Heart left ventricle (tissue), 13 donors: ENCODE measurements around the gene DOCK2.

Source experiments
- POLR2A ChIP-seq, 2 donors: fragments of 450-650 bp; IDR thresholded peaks; one replicate each; pipeline ENCODE4 v1.6.1; 2017; ENCODE audit warnings: antibody characterized with exemption in 2 of 2, mild to moderate bottlenecking in 2 of 2, moderate library complexity in 2 of 2
- TF ChIP-seq, protein P1 (sequence below), 12 donors: fragments of 200-600 bp; sonication (generic) in 4 of 12; IDR thresholded peaks; one replicate each; pipeline versions ENCODE4 v1.5.0 to v1.8.0; 2018 to 2022; ENCODE audit warnings: antibody characterized with exemption in 12 of 12, mild to moderate bottlenecking in 5 of 12
- donor health status: ischemic (EF 13 %, LVEDD 7.1; RV severe dilation, severe dysfunction).
- donor health status: DM: no; HTN: yes; CAD: no.
- donor health status: DM: no; HTN: no; CAD: no.
- donor health status: ischemic (EF 25% LVEDD 6.9; RV normal size, moderate dysfunction).
- donor health status: ischemic (EF 25% LVEDD 5.7; RV mildly dilated, moderate dysfunction).
- donor health status: ischemic (EF 35%, LVEDD 5.7; RV mildly dilated, moderate dysfunction).
- donor health status: nonischemic (EF 11% LVEDD 7.7; RV severe dilation, severe dysfunction).
- donor health status: DM: yes; HTN: yes; CAD: no.
- donor health status: PGD.
- donor health status: ischemic (EF 29% LVEDD 5.4; RV normal size, mild dysfunction).
- donor health status: nonischemic (EF 23%, LVEDD 6.1; RV moderate dilation, normal function).

DNA sequence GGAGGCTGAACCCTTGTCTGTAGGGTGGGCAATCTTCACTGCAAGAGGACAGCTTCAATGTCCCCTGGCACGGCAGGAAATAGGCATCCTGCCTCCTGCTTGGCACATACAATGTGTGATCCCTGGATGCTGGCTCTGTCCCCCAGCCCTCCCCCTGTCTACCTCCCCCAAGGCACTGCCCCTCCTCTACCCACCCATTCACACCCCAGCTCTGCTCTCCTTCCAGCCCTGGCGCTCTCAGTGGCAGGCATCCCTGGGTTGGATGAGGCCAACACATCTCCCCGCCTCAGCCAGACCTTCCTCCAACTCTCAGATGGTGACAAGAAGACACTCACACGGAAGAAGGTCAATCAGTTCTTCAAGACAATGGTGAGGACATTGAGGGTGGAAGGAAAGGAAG, 444.5 kb downstream of the DOCK2 start:
- TF ChIP-seq, protein P1, sequence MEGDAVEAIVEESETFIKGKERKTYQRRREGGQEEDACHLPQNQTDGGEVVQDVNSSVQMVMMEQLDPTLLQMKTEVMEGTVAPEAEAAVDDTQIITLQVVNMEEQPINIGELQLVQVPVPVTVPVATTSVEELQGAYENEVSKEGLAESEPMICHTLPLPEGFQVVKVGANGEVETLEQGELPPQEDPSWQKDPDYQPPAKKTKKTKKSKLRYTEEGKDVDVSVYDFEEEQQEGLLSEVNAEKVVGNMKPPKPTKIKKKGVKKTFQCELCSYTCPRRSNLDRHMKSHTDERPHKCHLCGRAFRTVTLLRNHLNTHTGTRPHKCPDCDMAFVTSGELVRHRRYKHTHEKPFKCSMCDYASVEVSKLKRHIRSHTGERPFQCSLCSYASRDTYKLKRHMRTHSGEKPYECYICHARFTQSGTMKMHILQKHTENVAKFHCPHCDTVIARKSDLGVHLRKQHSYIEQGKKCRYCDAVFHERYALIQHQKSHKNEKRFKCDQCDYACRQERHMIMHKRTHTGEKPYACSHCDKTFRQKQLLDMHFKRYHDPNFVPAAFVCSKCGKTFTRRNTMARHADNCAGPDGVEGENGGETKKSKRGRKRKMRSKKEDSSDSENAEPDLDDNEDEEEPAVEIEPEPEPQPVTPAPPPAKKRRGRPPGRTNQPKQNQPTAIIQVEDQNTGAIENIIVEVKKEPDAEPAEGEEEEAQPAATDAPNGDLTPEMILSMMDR (IDR thresholded peaks at IDR 0.05): no peak
- no peak for TF ChIP-seq POLR2A (IDR thresholded peaks at IDR 0.05)
